NT2/D1 (cell line): ENCODE data around the gene RPS6KC1.

Experiments used
- SUZ12 ChIP-seq: IDR thresholded peaks from 2 replicates; pipeline ENCODE4 v1.6.1; 2011; ENCODE audit not compliant: insufficient read length, insufficient read depth; ENCODE audit errors: extremely low read depth
- ZNF274 ChIP-seq: IDR thresholded peaks from 2 replicates; pipeline ENCODE4 v1.6.1; 2011; ENCODE audit warnings: mild to moderate bottlenecking, low read depth, low read length

DNA sequence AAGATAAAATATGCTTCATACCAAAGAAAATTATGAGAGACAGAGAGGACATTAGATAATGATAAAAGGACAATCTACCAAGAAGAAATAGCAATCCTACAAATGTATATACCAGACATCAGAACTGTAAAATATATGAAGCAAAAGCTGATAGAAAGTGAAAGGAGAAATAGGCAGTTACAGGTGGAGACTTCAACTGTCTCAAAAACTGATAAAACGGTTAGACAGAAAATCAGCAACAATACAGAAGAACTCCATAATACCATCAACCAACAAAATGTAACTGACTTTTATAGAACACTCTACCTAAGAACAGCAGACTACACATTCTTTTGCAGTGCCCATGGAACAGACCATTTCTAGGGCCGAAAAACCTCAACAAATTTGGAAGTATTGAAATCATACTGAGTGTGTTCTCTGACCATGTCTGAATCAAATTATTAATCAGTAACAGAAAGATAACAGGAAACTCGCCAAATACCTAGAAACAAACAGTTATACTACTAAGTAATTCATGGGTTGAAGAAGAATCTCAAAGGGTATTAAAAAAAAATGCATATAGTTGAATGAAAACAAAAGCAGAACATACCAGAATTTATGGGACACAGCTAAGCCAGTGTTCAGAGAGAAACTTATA lies 132.1 kb downstream of the RPS6KC1 start:
- TF ChIP-seq SUZ12: no peak
- no peak for TF ChIP-seq ZNF274
